Activated CD4-positive, alpha-beta T cell treated with anti-CD3 and anti-CD28 coated beads, Interleukin-10, Interleukin-2, amounts not matched to agents 100 ng/mL and 50 ng/mL, durations not matched to agents 16 hours and 8 hours (primary cell): ENCODE measurements around the gene IFI27L2.
A peak's percentile ranks its signal among the peaks of the same experiment; 100 is the strongest.
"Not testable (repeated sequence)": the region's sequence is repeated elsewhere in the genome, so short reads cannot be mapped to it uniquely, and the experiment has no call there.

ENCODE experiments used
- DNase-seq: peaks from one replicate; pipeline ENCODE4 v3.0.0-alpha.2; 2020

Gene IFI27L2

GRCh38 chr14:94129111-94129757, at the start of gene IFI27L2:
Gene IFI27L2 (minus strand): TSS chr14:94129604. CDS start chr14:94129564, 40 bp downstream.
- DNase-seq, result peak; percentile 81

GRCh38 chr14:94177806-94178205, 48.4 kb upstream of the IFI27L2 start:
- no peak for DNase-seq

DNA sequence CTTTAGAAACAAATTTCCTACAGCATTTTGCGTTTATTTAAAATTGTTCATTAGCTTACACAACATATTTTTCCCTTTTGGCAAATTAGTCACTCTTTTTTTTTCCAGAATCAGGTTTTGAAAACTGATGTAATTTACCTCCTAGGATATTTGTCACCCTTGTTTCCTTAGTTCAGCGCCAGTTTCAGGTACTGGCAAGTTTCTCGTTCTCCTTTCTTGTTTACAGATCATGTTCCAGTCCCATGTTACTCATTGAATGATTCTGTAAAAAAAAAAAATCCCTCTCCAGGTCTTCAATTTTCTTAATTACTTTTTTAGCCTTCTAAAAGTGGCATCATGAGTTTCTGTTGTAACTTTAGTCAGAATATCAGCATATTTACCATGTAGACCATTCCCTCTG, 47.4 kb upstream of the IFI27L2 start:
- no peak for DNase-seq

DNA sequence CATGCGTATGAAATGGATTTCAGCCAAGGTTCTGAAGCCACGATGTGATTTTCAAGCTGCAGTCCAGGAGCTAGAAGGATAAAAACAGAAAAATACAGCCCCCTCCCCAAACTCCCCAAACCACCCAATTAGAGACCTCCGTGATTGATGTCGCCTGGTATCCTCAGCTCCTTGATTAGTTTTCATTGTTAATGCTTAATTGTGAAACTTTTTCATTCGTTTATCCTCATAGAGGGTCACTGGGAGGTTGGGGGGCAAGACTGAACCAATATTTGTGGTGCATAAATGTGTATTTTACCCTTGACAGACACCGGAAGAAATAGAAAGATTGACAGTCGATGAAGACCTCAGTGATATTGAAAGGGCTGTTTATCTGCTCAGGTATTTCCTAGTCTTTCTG, 46.3 kb upstream of the IFI27L2 start:
- no peak for DNase-seq

- no peak for DNase-seq
These were observed 45.8 kb upstream of the IFI27L2 start for GRCh38 chr14:94175011-94175745.

DNA sequence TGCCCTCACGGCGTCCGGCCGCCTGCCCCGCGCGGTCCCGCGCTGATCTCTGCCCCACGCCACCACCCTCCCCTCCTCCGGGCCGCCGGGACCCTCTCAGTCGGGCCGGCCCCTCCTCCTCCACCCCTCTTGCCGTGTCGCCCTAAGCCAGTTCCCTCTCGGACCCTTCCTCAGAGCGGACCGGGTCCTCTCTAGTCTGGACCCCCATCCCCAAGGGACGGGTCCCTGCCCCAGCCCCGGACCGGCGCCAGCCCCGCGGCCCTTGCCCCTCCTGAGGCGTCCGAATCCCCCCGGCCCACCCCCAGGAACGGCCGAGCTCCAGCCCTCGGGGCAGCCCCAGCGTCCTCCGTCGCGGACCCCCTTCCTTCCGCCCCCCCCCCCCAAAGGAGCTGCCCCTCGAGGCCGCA, 45.2 kb upstream of the IFI27L2 start:
- DNase-seq, result no peak

DNA sequence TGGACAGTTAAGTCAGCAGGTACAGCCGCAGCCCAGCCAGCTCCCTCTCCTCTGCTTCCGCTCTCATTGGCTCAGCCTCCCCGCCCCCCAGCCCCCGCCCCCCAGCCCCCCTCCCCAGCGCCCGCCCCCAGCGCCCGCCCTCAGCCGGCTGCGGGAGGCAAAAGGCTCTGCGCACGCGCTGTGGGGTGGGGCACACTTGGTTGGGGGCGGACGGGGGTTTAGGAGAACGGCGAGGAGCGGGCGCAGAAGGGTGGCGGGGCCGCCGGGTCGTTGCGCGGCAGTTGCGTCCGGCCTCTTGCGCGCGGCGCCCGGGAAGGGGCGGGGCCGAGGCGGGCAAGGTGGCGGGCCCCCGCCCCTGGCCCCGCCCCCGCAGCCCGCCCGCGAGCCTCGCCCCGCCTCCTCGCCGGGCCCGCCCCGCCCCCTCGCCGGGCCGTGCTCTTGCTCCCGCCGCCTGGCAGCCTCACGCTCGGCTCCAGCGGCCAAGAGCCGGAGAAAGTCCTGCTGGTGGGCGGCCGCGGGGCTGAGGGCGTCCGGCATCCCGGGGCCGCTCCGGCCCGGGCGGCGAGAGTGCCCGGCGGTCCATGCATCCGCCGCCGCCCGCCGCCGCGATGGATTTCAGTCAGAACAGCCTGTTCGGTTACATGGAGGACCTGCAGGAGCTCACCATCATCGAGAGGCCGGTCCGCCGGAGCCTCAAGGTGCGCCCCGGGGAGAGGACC, 44.6 kb upstream of the IFI27L2 start, which contains the start of gene PPP4R4:
PPP4R4 (plus strand) TSS at position 438 of the 719 bp plus-strand sequence; CDS start at position 582, 144 bp downstream.
- peak; percentile 91 for DNase-seq

GRCh38 chr14:94173471-94173884, 44.1 kb upstream of the IFI27L2 start:
- no peak for DNase-seq

GRCh38 chr14:94172545-94172944, 43.1 kb upstream of the IFI27L2 start:
- no peak for DNase-seq

DNA sequence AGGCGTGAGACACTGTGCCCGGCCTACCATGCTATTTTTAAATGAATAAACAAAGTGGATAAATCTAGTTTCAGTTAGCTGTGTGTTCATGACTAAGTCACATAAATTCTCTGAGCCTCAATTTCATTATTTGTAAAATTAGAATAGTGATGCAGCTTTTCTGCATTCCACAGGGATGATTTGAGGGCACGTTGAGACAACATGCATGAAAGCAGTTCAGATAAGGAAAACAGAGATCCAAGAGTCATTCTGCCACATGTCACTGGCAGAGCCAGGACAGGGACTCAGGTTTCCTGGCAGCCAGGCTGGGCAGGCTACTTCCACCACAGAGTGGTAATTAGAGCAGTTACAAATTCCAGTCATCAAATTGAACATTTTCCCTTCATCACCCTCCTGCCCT, 41.8 kb upstream of the IFI27L2 start:
- no peak for DNase-seq

- no peak for DNase-seq
These were observed 40.7 kb upstream of the IFI27L2 start for GRCh38 chr14:94170136-94170535.

DNA sequence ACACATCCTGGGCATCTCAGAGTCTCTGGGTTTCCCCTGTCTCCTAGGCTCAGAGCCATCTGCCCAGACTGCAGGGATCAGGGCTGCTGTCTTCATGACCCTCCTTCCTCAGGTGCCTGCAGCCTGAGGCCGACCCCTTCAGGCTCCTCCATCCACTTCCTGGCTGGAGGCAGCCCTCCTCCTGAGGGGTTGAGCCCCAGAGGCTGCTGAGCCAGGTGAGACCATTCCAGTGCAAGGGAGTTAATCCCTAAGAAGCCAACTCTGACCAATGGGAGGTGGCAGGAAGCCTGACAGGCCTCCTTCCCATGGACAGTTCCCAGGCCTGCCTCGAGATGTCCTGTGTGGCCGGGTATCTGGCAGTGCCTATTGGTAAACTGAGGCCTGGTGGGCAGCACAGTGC, 36.3 kb upstream of the IFI27L2 start:
- no peak for DNase-seq

DNA sequence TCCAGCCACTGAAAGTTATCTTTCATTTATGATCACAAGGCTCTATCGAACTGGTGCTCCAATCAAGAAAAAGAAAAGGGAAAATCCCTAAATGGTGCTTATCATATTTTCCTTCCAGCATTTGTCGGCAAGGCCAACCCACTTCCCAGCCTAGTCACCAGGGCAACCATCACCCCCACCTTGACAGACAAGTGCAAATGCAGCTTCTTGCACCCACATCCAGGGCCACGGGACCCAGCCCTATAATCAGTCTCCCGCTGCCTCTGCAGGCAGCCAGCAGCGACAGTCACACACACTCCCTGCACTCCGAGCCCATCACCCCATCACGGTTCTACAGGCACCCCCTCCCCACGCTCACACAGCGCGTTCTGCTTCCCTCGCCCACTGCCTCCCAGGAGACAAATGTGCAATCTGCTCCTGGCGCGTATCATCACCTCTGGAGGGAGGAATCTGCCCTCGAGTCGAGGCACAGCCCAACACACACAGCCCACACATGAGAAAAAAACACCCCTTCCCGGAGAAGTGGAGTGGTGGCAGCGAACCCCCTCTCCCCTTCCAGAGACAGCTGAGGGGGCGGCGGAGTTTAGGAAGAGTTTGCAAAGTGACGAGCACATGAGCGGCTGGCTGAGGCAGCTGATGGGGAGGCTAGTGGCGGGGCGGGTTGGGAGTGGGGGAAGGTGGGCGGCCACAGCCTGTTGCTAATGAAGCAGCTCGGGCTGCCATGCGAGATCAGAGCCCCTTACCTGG, 35.5 kb upstream of the IFI27L2 start:
- DNase-seq, result no peak

GRCh38 chr14:94163796-94164195, 34.4 kb upstream of the IFI27L2 start:
- DNase-seq, result no peak

- no peak for DNase-seq
These were observed 33.1 kb upstream of the IFI27L2 start for GRCh38 chr14:94162466-94162865.

DNA sequence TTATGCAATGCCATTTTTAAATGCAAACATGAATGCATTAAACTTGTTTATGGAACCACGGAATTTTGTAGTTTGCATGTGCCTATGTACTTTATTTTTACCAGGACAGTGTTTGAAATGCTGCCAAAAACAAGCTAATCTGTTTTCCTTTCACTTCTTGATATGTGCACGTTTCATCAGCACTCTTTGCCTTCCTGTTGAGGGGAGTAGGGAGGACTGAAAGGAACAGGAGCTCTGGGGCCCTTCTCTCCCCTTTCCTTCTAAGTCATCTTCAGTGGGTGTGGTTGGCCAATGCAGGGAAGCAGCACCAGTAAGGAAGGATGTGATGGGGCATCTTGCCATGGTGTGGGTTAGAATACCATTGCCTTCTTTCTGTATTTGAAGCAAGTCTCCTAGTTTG, 32.6 kb upstream of the IFI27L2 start:
- no peak for DNase-seq

- no peak for DNase-seq
These were observed 31.7 kb upstream of the IFI27L2 start for GRCh38 chr14:94161058-94161457.

DNA sequence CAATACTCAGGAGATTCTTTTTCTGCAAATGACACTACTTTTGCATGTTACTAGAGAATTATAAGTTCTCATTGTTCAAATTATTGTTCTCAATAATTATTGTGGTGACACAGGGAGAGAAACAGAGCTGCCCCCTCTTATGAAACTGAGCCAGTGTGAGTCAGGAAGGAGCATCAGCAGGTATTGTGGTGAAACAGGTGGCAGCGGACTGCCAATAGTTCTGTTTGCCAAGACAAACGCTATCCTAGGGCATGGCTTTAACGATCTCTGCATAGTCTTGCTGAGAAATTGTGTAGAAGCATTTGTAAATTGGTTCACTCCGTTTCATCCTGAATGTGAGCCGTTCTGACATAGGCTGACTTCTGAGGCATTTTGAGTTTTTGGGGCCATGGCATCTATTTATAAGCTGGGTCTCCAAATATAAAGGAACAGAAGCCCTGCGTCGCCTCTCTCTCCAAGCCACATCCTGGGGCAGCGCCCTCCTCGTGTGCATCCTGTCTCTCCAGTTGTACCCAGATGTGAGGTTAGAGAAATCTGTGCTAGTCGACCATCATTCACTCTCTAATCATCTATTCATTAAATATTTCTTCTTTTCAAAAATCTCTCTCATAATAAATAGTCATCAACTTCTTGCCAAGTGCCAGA, 29.0 kb upstream of the IFI27L2 start:
- peak; percentile 24 for DNase-seq

GRCh38 chr14:94157197-94157596, 27.8 kb upstream of the IFI27L2 start:
- DNase-seq, result peak; percentile 15

- not testable (repeated sequence) for DNase-seq
These were observed 26.7 kb upstream of the IFI27L2 start for GRCh38 chr14:94156143-94156542.

DNA sequence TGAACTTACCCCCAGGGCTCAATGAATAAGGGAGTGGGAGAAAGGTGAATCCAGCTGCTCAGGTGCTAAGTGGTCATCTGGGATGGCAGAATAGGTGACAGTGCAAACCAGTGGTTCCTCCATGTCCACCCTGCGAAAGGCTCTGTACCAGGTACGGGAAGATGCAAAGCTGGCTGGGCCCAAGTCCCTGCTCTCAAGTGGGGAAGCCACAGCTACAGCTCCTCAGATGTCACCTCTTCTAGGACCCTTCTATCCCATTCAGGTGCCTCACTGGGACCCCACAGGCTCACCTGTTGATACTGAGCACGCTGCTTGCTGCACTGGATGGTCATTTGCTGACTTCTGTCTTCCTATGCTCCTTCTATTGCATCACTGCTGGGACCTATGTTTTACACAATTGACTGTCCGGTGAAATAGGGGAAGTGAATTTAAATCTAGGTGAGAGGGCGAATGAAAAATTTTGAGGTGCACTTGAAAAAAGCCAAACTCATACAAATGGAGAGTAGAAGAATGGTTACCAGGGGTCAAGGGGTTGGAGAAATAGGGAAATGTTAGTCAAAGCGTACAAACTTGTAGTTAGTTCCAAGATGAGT, 24.4 kb upstream of the IFI27L2 start:
- DNase-seq, result no peak

- DNase-seq, result no peak
These were observed 23.3 kb upstream of the IFI27L2 start for GRCh38 chr14:94152676-94153075.
